Hepatocyte (in vitro differentiated cells): ENCODE measurements around the gene PBX3. TPM values are rescaled to one million over a fixed set of nuclear protein-coding genes. Genes with fewer than 3 reads are reported as not detected.

ENCODE experiments used
- DNase-seq: peaks from one replicate; pipeline ENCODE4 v3.0.0-alpha.2; 2016; ENCODE audit warnings: low spot score
- H2AFZ ChIP-seq: fragments of 200-600 bp; sonication (generic); 2 replicates; pipeline ENCODE4 v1.6.0; 2016; ENCODE audit warnings: antibody characterized with exemption, mild to moderate bottlenecking
- H3K27ac ChIP-seq: fragments of 200-600 bp; sonication (generic); 2 replicates; pipeline ENCODE4 v1.5.1; 2016; ENCODE audit warnings: mild to moderate bottlenecking
- H3K27me3 ChIP-seq: fragments of 200-600 bp; sonication (generic); 2 replicates; pipeline ENCODE4 v1.6.1; 2016
- H3K36me3 ChIP-seq: fragments of 200-600 bp; sonication (generic); replicated peaks from 2 replicates; pipeline ENCODE4 v1.5.1; 2016; ENCODE audit warnings: low read depth; ENCODE audit not compliant: insufficient read depth
- H3K4me1 ChIP-seq: fragments of 200-600 bp; sonication (generic); 2 replicates; pipeline ENCODE4 v1.5.1; 2016; ENCODE audit warnings: mild to moderate bottlenecking, moderate library complexity; ENCODE audit not compliant: insufficient read depth
- H3K4me2 ChIP-seq: fragments of 200-600 bp; sonication (generic); 2 replicates; pipeline ENCODE4 v1.6.0; 2016
- H3K4me3 ChIP-seq: fragments of 200-600 bp; sonication (generic); 2 replicates; pipeline ENCODE4 v1.5.1; 2016; ENCODE audit warnings: mild to moderate bottlenecking
- H3K79me2 ChIP-seq: fragments of 200-600 bp; sonication (generic); 2 replicates; pipeline ENCODE4 v1.6.0; 2017; ENCODE audit warnings: mild to moderate bottlenecking
- H3K9me2 ChIP-seq: fragments of 200-600 bp; sonication (generic); replicated peaks from 2 replicates; pipeline ENCODE4 v1.6.0; 2017; ENCODE audit warnings: mild to moderate bottlenecking; ENCODE audit not compliant: insufficient read depth
- H3K9me3 ChIP-seq: fragments of 200-600 bp; sonication (generic); 2 replicates; pipeline ENCODE4 v1.5.1; 2016; ENCODE audit warnings: low read depth, mild to moderate bottlenecking
- H4K20me1 ChIP-seq: fragments of 200-600 bp; sonication (generic); 2 replicates; pipeline ENCODE4 v1.6.0; 2016; ENCODE audit warnings: mild to moderate bottlenecking; ENCODE audit not compliant: insufficient read depth, poor library complexity, severe bottlenecking
- EZH2 ChIP-seq: fragments of 200-600 bp; sonication (generic); IDR thresholded peaks from 2 replicates; pipeline ENCODE4 v1.6.1; 2016; ENCODE audit warnings: antibody characterized with exemption, mild to moderate bottlenecking, borderline replicate concordance
- EZH2phosphoT487 ChIP-seq: fragments of 200-600 bp; sonication (generic); IDR thresholded peaks from one replicate; pipeline ENCODE4 v1.6.1; 2018; ENCODE audit warnings: antibody characterized with exemption, mild to moderate bottlenecking, low read depth, moderate library complexity; ENCODE audit not compliant: unreplicated experiment, severe bottlenecking
- WGBS: methylation state at CpG from one replicate; pipeline ENCODE4 v1.1.6; 2016; ENCODE audit warnings: low lambda C conversion rate; ENCODE audit errors: missing lambda C conversion rate; 5-methylcytosine and 5-hydroxymethylcytosine counted together
- polyA plus RNA-seq: library from polyadenylated mRNA; unstranded; fragments of >200 nt; fragmentation: Nextera tagmentation; extraction: Ambion mirVana; gene quantifications from 2 replicates; pipeline ENCODE4 v1.2.1, GENCODE V29; 2016
- total RNA-seq: library from RNA; depleted of rRNA; stranded (reverse); fragments of >200 nt; gene quantifications from 2 replicates; pipeline ENCODE4 v1.2.3, GENCODE V29; 2014
- TF ChIP-seq, protein P1 (sequence below): fragments of 200-600 bp; sonication (generic); IDR thresholded peaks from 2 replicates; pipeline ENCODE4 v1.5.1; 2016; ENCODE audit warnings: antibody characterized with exemption, mild to moderate bottlenecking; ENCODE audit not compliant: poor library complexity

PBX3 gene
- total and polyA plus RNA-seq, 2 experiments from 2014 or later, result 15.9 to 23.3 TPM

DNA sequence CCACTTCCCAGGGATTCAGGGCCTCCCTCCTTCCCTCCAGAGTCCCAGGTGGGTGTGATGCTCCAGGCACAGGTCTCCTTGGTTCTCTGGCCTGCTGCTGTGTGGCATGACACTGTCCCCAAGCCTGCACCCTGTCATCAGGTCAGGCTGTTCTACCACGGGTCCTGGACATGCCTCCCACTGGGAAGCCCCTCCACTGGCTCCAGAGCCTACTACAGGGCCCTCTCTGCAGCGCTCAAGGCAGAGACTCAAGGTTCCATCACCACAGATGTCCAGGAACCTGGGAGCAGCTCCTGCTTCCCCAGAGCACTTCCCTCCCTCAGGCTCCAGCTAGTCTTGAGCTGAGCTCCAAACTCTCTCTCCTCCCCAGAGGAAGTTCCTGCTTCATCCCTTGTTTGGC is 237.3 kb downstream of the PBX3 start:
- Histone ChIP-seq H3K4me3 (no peak overlapping the region), H3K27me3 (no peaks in the 10 kb centered on the region), H3K4me1 (no peaks in the 10 kb centered on the region), H2AFZ (no peak overlapping the region), H3K9me2 (no peaks in the 10 kb centered on the region), H3K9me3 (peaks cover 7% of the 10 kb centered on the region), H4K20me1 (no peaks in the 10 kb centered on the region), H3K79me2 (no peaks in the 10 kb centered on the region), H3K4me2 (no peak overlapping the region), H3K36me3 (no peaks in the 10 kb centered on the region), H3K27ac (no peak overlapping the region)
- DNase-seq, result no peak
- TF ChIP-seq EZH2phosphoT487 (no peak), EZH2 (no peak)
- TF ChIP-seq, protein P1, sequence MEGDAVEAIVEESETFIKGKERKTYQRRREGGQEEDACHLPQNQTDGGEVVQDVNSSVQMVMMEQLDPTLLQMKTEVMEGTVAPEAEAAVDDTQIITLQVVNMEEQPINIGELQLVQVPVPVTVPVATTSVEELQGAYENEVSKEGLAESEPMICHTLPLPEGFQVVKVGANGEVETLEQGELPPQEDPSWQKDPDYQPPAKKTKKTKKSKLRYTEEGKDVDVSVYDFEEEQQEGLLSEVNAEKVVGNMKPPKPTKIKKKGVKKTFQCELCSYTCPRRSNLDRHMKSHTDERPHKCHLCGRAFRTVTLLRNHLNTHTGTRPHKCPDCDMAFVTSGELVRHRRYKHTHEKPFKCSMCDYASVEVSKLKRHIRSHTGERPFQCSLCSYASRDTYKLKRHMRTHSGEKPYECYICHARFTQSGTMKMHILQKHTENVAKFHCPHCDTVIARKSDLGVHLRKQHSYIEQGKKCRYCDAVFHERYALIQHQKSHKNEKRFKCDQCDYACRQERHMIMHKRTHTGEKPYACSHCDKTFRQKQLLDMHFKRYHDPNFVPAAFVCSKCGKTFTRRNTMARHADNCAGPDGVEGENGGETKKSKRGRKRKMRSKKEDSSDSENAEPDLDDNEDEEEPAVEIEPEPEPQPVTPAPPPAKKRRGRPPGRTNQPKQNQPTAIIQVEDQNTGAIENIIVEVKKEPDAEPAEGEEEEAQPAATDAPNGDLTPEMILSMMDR, result no peak
- WGBS, result 82% methylated on average over 1 of the region's 2 CpGs

DNA sequence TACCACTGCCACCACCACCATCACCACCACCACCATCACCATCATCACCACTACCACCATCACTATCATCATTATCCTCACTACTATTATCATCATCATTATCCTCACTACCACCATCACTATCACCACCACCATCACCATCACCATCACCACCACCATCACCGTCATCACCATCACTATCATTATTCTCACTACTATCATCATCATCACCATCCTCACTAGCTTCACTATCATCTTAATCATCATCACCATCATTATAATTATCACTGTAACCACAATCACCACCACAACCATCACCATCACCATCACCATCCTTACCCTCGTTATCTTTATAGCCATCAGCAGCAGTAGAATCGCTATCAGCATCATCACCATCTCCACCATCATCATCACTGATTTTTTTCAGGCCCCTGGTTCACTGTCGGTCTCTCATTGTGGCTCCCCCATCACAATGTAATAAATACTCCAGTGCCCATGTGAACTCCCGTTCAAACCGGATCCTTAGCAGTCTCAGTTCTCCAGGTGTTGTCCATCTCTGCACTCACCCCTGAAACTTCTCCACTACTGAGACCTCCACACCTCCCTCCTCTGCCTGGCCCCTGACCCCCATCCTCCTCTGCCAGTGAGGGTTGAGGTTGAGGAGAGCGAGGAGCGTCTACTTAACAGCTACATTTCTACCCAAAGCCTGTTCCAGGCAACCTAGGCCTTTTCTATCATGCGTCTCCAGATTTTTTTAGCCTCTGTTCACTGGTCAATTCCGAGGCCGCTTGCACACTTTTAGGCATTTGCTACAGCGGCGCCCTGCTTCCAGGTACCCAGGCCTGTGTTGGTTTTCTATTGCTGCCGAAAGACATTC is 238.2 kb downstream of the PBX3 start:
- Histone ChIP-seq H3K4me1 (no peaks in the 10 kb centered on the region), H3K79me2 (no peaks in the 10 kb centered on the region), H3K9me2 (no peaks in the 10 kb centered on the region), H3K36me3 (no peaks in the 10 kb centered on the region), H4K20me1 (no peaks in the 10 kb centered on the region), H3K4me3 (no peak overlapping the region), H2AFZ (no peak overlapping the region), H3K27ac (no peak overlapping the region), H3K4me2 (no peak overlapping the region), H3K9me3 (no peaks in the 10 kb centered on the region), H3K27me3 (no peaks in the 10 kb centered on the region)
- 90% methylated on average over 14 of the region's 14 CpGs for WGBS
- DNase-seq, result no peak
- no peak for TF ChIP-seq EZH2phosphoT487
- no peak for TF ChIP-seq EZH2
- TF ChIP-seq, protein P1, result no peak

DNA sequence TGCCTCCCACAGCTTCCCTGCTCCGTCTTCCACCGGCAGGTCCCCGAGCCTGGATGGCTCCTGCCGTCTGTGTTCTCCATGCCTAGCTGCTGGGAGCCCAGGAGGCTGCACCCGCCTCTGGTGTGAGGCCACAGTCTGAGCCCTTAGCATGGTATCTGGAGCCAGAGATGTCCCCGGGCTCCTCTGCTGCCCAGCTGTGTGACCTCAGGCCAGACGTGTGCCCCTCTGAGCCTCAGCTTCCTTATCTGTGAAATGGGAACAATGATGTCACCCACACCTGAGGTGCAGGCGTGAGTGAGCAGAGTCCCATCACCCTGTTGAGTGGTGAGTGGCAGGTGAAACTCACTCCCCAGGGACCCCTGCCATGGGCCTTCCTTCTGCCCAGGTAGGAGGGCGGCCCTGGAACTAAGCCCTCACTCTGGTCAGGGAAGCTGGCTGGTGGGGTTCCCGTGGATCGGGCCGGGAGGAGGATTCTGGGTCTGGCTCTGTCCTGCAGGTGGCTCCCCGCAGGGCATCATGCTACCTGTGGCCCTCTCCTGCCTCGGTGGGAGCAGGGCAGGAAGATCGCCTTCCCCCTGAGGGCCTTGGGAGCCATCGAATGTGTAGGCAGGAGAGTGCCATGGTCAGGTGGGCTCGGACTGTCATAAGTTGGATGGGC is 239.0 kb downstream of the PBX3 start:
- no peaks in the 10 kb centered on the region for H3K79me2 ChIP-seq
- H3K27ac ChIP-seq, result no peak overlapping the region
- H3K9me3 ChIP-seq, result no peaks in the 10 kb centered on the region
- H3K36me3 ChIP-seq, result no peaks in the 10 kb centered on the region
- H3K27me3 ChIP-seq, result no peaks in the 10 kb centered on the region
- no peak overlapping the region for H3K4me2 ChIP-seq
- TF ChIP-seq EZH2phosphoT487, result no peak
- TF ChIP-seq, protein P1, result no peak
- TF ChIP-seq EZH2, result no peak
- 88% methylated on average over 17 of the region's 17 CpGs for WGBS
- H3K4me1 ChIP-seq, result no peaks in the 10 kb centered on the region
- no peak overlapping the region for H2AFZ ChIP-seq
- no peak overlapping the region for H3K4me3 ChIP-seq
- no peaks in the 10 kb centered on the region for H4K20me1 ChIP-seq
- no peaks in the 10 kb centered on the region for H3K9me2 ChIP-seq
- DNase-seq, result no peak
